Activated B cell treated with CpG ODN at 0.5 μM for 24 hours (primary cell): ENCODE data around the gene BRD1. TPM values are rescaled to one million over a fixed set of nuclear protein-coding genes. Genes with fewer than 3 reads are reported as not detected.

Source experiments
- ATAC-seq: fragments of 200-7000 bp; cut with Tn5 transposase; one replicate; pipeline ENCODE4 v1.10.0; 2021; ENCODE audit warnings: low read depth, mild to moderate bottlenecking, moderate library complexity
- CTCF ChIA-PET: fragments of 350-600 bp; sonication (Branson Sonifier 250); formaldehyde crosslinking; loops from one replicate; lab custom pipeline; 2021; ENCODE audit warnings: antibody characterized with exemption; lab: Charles Lee
- POLR2A ChIA-PET: fragments of 350-600 bp; sonication (Branson Sonifier 250); formaldehyde crosslinking; loops from one replicate; lab custom pipeline; 2021; ENCODE audit warnings: antibody characterized with exemption; lab: Charles Lee
- DNase-seq: peaks from one replicate; pipeline ENCODE4 v3.0.0; 2022
- H3K27ac Mint-ChIP-seq: one replicate; pipeline ENCODE4 v1.8.0; 2020; ENCODE audit warnings: mixed read lengths
- H3K27me3 Mint-ChIP-seq: one replicate; pipeline ENCODE4 v1.8.0; 2021; ENCODE audit warnings: mixed read lengths
- H3K36me3 Mint-ChIP-seq: one replicate; pipeline ENCODE4 v1.8.0; 2021; ENCODE audit warnings: low read depth, mixed read lengths
- H3K4me1 Mint-ChIP-seq: one replicate; pipeline ENCODE4 v1.8.0; 2021; ENCODE audit warnings: mixed read lengths
- H3K4me3 Mint-ChIP-seq: one replicate; pipeline ENCODE4 v1.8.0; 2020; ENCODE audit warnings: mild to moderate bottlenecking, mixed read lengths
- H3K9me3 Mint-ChIP-seq: one replicate; pipeline ENCODE4 v1.8.0; 2020; ENCODE audit warnings: mixed read lengths
- CTCF ChIP-seq: fragments of 200-600 bp; IDR thresholded peaks from one replicate; pipeline ENCODE4 v1.8.0; 2022; ENCODE audit warnings: antibody characterized with exemption, mild to moderate bottlenecking
- intact Hi-C: fragments of 100-400 bp; cut with micrococcal nuclease; formaldehyde crosslinking; loops from one replicate; pipeline ENCODE4 v1.15.1; 2024
- total RNA-seq: library from RNA; stranded (reverse); gene quantifications from 2 replicates; pipeline ENCODE4 v1.2.3, GENCODE V29; 2022

The BRD1 gene
- total RNA-seq, 1 donor from 2014 or later, result 45.8 TPM

DNA sequence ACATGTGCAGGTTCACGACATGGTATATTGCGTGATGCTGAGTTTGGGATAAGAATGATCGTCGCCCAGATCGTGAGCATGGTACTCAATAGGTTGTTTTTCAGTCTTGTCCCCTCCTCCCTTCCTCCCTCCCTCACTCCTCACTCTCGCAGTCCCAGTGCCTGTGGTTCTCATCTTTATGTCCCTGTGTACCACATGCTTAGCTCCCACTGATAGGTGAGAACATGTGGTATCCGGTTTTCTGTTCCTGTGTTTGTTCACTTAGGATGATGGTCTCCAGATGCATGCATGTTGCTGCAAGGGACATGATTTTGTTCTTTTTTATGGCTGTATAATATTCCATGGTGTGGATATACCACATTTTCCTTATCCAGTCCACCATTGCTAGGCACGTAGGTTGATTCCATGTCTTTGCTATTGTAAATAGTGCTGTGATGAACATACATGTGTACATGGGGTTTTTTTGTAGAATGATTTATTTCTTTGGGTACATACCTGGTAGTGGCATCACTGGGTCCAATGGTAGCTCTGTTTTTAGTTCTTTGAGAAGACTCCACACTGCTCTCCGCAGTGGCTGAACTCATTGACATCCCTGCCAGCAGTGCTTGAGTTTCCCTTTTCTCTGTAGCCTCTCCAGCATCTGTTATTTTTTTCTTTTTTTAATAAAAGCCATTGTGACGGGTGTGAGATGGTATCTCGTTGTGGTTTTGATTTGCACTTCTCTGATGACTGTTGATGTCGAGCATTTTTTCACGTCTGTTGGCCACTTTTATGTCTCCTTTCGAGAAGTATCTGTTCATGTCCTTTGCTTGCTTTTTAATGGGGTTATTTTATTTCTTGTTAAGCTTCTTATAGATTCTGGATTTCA lies 42.4 kb upstream of the BRD1 start:
- no peak overlapping the region for H3K27ac Mint-ChIP-seq
- ChIA-PET POLR2A (no interaction called here), CTCF (no interaction called here)
- TF ChIP-seq CTCF, result no peak
- peaks cover 24% of the 10 kb centered on the region for H3K9me3 Mint-ChIP-seq
- H3K4me1 Mint-ChIP-seq, result peaks cover 9% of the 10 kb centered on the region
- intact Hi-C loops, result no loop called here
- no peak for ATAC-seq
- peaks cover 44% of the 10 kb centered on the region for H3K36me3 Mint-ChIP-seq
- no peaks in the 10 kb centered on the region for H3K27me3 Mint-ChIP-seq
- H3K4me3 Mint-ChIP-seq, result no peak overlapping the region
- no peak for DNase-seq

- ChIA-PET CTCF (no interaction called here), POLR2A (no interaction called here)
- Mint-ChIP-seq H3K27ac (no peak overlapping the region), H3K27me3 (no peaks in the 10 kb centered on the region), H3K4me1 (peaks cover 9% of the 10 kb centered on the region), H3K4me3 (no peak overlapping the region), H3K9me3 (peaks cover 24% of the 10 kb centered on the region), H3K36me3 (peaks cover 41% of the 10 kb centered on the region)
- intact Hi-C loops, result no loop called here
- TF ChIP-seq CTCF, result no peak
- no peak for DNase-seq
- no peak for ATAC-seq
These were observed 41.6 kb upstream of the BRD1 start for GRCh38 chr22:49869086-49869830.

DNA sequence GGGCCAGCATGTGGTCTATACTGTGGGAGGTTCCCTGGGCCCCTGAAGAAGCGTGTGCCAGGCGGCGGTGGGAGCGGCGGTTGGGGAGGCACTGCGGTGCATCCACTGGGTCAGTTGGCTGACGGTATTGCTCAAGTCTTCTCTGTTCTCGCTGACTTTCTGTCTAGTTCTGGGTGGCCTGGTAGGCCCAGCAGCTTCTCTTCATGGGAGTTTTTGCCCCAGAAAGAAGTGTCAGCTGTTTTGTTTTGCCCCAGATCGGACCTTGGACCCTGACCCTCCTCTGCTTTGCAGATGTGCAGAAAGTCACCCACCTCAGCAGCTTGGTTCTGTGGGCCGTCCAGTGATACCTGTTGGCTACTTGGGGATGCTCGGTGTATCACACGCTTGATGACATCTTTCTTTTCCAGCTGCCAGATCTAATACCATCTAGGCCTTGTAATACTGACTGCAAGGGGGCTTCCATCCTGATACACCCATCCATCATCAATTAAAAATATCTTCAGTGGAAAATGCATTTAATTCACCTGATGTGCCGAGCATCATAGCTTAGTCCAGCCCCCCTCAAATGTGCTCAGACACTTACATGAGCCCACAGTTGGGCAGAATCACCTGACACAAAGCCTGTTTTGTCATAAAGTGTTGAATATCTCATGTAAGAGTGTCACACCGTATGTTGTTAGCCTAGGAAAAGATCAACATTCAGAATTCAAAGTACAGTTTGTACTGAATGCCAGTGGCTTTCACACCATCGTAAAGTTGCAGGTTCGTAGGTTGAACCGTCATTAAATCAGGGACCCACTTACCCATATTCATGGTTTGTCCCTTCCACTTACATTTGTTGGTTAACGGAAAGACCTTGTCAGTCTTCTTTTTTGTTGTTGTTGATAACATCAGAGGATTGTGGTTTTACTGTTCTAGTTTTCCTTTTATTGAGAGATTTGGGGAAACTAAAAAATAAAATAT lies 39.9 kb upstream of the BRD1 start:
- H3K4me3 Mint-ChIP-seq, result no peak overlapping the region
- peaks cover 24% of the 10 kb centered on the region for H3K9me3 Mint-ChIP-seq
- CTCF ChIA-PET, result no interaction called here

GRCh38 chr22:49866646-49867045 lies 39.0 kb upstream of the BRD1 start:
- Mint-ChIP-seq H3K27ac (no peak overlapping the region), H3K36me3 (peaks cover 36% of the 10 kb centered on the region), H3K27me3 (no peaks in the 10 kb centered on the region), H3K9me3 (peaks cover 24% of the 10 kb centered on the region), H3K4me1 (peaks cover 20% of the 10 kb centered on the region), H3K4me3 (no peak overlapping the region)
- ATAC-seq, result no peak
- intact Hi-C loops, result no loop called here
- no peak for DNase-seq
- ChIA-PET POLR2A (no interaction called here), CTCF (no interaction called here)
- no peak for TF ChIP-seq CTCF

More for the DNA sequence above, 39.9 kb upstream of the BRD1 start:
- Mint-ChIP-seq H3K27me3 (no peaks in the 10 kb centered on the region), H3K4me1 (peaks cover 14% of the 10 kb centered on the region), H3K27ac (no peak overlapping the region), H3K36me3 (peaks cover 38% of the 10 kb centered on the region)
- DNase-seq (no peak), ATAC-seq (no peak)
- no peak for TF ChIP-seq CTCF
- POLR2A ChIA-PET, result no interaction called here
- intact Hi-C loops, result no loop called here
